HG03097 (cell line): Measurements from ENCODE around the gene COG1.

Experiments used
- ATAC-seq: cut with Tn5 transposase; IDR thresholded peaks from one replicate; pipeline ENCODE4 v1.9.1; 2021; ENCODE audit not compliant: unreplicated experiment, low FRiP score

The COG1 gene

GRCh38 chr17:73198201-73198929 lies 5.5 kb downstream of the COG1 start:
- ATAC-seq = no peak

- ATAC-seq = no peak
Measured at GRCh38 chr17:73198930-73199260, 6.0 kb downstream of the COG1 start.

GRCh38 chr17:73199751-73200317 lies 7.0 kb downstream of the COG1 start:
- no peak for ATAC-seq

- no peak for ATAC-seq
Measured at GRCh38 chr17:73200476-73200875, 7.6 kb downstream of the COG1 start.

- no peak for ATAC-seq
Measured at GRCh38 chr17:73201215-73202069, 8.6 kb downstream of the COG1 start.

- ATAC-seq = no peak
Measured at GRCh38 chr17:73203135-73203787, 10.4 kb downstream of the COG1 start.

GRCh38 chr17:73203788-73204479 lies 11.1 kb downstream of the COG1 start:
- ATAC-seq = no peak

GRCh38 chr17:73205459-73205961 lies 12.7 kb downstream of the COG1 start:
- no peak for ATAC-seq

- no peak for ATAC-seq
Measured at GRCh38 chr17:73208139-73208827, 15.4 kb downstream of the COG1 start.

- no peak for ATAC-seq
Measured at GRCh38 chr17:73209436-73209835, 16.6 kb downstream of the COG1 start.

GRCh38 chr17:73210002-73210678 lies 17.3 kb downstream of the COG1 start:
- no peak for ATAC-seq

- ATAC-seq = no peak
Measured at GRCh38 chr17:73211745-73212144, 18.9 kb downstream of the COG1 start.

- no peak for ATAC-seq
Measured at GRCh38 chr17:73214008-73214407, 21.2 kb downstream of the COG1 start.

GRCh38 chr17:73214851-73215250 lies 22.0 kb downstream of the COG1 start:
- no peak for ATAC-seq

- no peak for ATAC-seq
Measured at GRCh38 chr17:73215447-73215846, 22.6 kb downstream of the COG1 start.

- ATAC-seq = no peak
Measured at GRCh38 chr17:73223626-73224230, 30.9 kb downstream of the COG1 start.

GRCh38 chr17:73224237-73224636 lies 31.4 kb downstream of the COG1 start:
- ATAC-seq = no peak

GRCh38 chr17:73224663-73225305 lies 31.9 kb downstream of the COG1 start:
- ATAC-seq = no peak
